Activated T-helper 1 cell treated with anti-CD3 and anti-CD28 coated beads, Interleukin-2, amount 50 U/mL, for 16 hours (primary cell): ENCODE results near the gene RICTOR.

Experiments used
- DNase-seq, 2 donors: peaks; one replicate each; pipeline ENCODE4 v3.0.0-alpha.2; 2020; ENCODE audit warnings: low read depth in 1 of 2, low spot score in 1 of 2

The RICTOR gene, protein sequence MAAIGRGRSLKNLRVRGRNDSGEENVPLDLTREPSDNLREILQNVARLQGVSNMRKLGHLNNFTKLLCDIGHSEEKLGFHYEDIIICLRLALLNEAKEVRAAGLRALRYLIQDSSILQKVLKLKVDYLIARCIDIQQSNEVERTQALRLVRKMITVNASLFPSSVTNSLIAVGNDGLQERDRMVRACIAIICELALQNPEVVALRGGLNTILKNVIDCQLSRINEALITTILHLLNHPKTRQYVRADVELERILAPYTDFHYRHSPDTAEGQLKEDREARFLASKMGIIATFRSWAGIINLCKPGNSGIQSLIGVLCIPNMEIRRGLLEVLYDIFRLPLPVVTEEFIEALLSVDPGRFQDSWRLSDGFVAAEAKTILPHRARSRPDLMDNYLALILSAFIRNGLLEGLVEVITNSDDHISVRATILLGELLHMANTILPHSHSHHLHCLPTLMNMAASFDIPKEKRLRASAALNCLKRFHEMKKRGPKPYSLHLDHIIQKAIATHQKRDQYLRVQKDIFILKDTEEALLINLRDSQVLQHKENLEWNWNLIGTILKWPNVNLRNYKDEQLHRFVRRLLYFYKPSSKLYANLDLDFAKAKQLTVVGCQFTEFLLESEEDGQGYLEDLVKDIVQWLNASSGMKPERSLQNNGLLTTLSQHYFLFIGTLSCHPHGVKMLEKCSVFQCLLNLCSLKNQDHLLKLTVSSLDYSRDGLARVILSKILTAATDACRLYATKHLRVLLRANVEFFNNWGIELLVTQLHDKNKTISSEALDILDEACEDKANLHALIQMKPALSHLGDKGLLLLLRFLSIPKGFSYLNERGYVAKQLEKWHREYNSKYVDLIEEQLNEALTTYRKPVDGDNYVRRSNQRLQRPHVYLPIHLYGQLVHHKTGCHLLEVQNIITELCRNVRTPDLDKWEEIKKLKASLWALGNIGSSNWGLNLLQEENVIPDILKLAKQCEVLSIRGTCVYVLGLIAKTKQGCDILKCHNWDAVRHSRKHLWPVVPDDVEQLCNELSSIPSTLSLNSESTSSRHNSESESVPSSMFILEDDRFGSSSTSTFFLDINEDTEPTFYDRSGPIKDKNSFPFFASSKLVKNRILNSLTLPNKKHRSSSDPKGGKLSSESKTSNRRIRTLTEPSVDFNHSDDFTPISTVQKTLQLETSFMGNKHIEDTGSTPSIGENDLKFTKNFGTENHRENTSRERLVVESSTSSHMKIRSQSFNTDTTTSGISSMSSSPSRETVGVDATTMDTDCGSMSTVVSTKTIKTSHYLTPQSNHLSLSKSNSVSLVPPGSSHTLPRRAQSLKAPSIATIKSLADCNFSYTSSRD (N-terminal part only)

DNA sequence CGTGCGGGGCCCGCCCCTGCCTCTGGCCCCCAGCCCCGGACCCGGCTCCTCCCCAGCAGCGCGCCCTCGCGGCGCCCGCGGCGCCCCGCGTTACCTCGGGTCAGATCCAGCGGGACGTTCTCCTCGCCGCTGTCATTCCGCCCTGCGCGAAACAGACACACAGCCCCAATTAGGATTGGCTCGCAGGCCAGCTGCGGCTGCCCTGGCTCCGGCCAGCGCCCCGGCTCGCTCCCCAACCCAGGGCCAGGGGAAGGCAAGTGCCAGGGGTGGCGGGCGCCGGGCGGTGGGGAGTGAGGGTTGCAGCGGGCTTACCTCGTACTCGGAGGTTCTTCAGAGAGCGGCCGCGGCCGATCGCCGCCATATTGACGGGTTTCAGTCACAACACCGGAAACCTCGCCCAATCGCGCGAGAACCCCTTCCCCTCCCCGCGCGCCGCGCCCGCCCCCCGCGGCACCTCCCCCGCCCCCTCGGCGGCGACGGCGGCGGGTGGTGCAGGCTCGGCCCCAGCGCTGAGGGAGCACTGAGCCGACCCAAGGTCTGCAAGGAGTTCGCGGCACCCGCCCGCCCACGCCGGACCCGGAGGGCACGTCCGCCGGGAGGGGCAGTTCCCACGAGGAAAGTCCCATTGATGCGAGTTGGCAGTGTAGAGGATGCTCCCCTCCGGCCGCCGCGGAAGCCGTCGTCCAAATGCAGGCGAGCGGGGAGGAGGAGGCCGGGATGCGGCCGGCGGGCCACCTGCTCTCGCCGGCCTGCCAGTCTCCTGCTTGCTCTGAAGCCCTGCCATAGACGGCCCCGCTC is at the start of gene RICTOR:
TSS of gene RICTOR (minus strand) at position 383 of the 798 bp plus-strand sequence. CDS start at position 361, 22 bp downstream.
- DNase-seq, result peak; percentile 82 to 85

DNA sequence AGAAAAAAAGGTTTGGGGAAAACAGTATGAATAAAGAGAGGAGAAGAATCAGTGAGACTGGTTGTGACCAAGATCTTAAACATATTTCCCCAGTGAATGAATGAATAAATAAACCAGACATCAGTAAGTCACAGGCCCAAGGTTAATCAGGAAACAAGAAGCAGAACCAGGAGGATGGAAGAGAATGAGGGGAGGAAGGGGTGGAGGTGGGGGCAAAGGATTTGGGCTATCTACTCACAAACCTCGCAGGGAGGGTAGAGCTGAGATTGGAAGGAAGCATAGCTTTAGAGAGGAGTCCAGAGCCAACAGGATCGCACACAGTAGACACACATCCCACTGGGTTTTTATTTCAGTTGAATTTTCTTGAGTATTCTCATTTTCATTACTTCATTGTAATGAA is 47.7 kb upstream of the RICTOR start:
- DNase-seq, result no peak

DNA sequence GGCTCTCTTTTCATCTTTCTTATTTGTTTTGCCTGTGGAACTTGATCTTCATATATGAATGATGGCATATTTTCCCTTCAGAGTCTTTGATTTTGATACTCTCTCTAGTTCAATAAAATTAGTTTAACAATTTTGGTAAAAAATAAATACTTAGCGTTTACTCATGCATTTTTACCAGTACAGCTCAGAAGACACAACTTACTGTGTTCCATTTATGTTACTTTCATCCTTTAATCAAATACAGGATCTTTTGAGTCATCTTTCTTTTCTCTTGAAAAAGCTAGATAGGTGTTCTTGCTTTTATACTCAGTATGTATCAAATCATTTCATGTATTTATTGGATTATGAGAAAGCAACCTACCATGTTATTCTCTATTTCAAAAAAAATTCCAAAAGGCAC is 47.1 kb upstream of the RICTOR start:
- DNase-seq, result no peak

DNA sequence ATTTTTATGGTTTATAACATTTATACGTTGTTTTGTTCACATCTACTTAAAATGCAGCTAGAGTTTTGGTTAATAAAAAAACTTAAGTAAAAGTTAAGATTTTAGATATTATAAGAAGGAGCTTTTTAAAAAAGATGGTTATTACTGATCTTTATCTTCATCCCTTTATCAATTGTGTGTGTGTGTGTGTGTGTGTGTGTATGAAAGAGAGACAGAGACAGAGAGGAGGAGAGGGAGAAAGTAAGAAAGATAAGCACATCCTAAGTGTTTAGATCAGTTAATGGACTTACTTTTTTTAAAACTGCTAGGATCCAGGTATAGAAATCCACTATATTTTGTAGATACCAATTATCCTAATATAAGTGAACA is 45.8 kb upstream of the RICTOR start:
- DNase-seq, result no peak

DNA sequence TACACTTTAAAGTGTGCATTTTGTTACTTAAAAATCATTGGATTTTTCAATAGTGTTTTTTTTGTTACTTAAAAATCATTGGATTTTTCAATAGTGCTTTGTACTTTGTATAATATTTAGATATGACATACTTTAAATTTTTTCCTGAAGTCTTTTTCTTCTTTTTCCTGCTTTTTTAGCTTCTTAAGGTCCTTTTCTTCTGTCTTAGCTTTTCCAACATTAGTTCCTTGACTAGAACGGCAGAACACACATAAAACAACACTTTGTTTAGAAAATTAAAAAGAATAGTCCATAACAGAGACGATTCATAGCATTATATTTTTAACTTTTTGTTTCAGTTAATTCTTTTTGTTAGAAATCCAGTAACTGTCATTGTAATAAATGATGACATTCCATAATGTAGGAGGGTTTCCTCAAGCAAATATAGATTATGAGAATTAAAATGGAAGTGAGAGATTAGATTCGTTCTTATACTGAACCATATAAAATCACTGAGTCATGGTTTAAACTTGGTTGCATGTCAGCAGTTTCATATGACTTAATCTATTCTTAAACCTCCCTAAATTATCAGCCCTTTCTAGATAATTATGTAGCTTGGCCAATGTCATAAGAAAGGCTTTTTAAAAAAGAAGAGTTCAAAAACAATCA is 45.3 kb upstream of the RICTOR start:
- no peak for DNase-seq

DNA sequence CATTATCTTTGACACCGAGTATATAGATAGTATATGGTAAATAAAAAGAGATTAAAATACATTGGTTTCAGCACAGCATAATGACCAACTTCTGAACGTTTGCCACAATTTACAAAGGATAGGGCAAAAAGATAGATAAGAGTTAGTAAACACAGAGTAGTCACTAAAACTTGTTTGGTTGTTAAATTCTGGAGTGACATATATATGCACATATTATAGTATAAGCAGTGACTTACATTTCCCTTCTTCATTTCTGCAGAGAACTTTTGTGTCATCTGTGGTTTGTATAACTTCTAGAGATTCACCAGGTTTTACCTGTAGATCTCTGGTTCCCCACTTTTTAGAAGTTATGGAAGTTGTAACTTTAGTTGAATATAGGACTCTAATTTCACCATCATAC is 44.4 kb upstream of the RICTOR start:
- no peak for DNase-seq

DNA sequence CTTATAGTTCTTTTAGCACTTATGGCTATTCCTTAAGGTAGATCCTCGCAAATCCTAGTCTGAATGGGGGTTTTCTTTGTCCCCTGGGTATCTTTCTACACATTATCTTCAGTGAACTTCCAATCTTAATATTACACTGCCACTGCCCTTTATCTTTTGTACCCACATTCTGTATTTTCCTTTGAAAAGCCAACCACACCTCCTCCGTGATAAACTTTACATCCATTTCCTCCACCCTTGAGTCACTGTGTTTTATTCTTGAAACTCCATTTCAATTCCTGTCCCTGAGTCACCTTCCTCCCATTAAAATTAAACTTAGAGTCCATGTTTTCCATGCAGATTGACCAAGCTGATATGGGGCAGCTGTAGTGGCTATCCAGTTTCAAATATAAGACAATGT is 43.2 kb upstream of the RICTOR start:
- DNase-seq, result no peak

DNA sequence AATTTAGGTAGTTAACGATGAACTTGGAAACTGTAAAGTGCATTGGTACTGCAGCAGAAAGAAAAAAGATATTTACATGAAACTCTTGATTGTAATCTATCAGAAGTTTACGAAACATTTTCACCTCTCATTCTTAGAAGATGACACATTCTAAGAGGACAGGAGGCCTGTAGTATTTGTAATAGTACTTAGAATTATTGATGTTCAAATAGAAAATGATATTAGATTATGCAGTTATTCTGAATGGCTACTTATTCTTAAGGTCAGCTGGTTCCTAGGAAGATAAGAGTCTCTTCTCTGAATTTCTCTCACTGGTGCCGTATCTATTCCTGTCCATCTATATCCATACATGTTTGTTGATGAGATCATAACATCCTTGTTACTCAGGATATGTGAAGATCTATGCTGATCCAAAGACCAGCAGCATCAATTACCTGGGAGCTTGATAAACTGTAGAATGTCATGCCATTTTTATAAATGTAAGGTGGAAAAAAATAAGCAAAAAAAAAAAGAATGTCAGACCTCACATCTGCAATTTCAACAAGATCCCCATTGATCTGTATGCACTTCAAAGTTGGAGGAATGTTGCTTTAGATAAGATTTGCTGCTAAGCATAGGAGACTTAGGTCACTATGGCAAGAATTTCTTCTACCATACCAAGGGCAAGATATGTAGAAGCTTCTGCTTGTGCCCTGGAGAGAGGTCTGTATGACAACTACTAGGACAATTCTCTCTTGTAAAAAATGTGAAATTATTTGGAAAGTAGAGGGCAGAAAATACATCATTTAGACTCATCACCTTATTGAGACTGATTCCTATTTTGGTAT is 42.4 kb upstream of the RICTOR start:
- no peak for DNase-seq

DNA sequence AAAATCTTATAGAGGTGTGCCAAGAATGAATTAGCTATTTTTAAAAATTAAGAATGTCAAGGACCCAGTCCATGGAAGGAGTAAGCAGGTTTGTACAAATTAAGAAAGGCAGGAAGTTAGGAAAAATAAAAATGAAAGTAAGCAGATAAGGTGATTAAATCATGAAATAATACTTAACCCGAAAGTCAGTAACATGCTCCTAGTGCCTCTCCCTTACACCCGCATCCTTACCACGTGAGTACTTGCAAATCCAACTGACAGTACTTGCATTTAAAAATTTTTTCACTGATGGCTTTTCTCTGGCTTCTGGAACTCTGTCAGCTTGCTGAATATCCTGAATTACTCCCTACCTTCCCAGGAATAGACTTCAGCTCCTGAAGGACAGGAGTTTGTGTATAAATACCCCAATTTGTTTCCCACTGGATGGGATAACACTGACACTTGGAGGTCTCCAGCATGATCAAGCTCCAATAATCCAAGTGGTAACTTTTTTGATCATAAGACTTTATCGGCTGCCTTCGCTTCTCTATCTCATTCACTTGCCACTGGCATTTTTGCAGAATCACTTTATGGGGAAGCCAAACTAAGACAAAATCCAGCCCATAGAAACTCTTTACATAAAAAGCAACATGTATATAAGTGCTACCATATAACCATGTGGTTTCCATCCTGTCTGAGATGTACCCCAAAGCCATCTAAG is 41.6 kb upstream of the RICTOR start:
- DNase-seq, result no peak

DNA sequence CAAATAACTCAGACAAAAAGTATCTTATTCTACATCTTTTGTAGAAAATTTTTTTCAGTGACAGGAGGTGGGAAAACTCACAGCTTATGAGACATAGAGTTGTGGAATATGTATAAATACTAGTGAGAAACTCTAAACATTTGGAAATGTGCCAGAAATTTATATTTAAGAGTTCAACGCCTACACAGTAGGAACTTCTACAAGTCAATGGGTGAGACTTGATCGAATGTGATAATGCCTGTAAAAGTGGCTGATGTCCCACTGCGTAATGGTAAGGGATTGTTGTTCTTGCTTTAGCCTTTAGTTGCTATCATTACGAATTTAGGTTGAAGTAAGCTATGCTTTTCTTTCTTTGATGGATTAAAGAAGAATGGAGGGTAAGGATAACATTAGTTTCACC is 40.0 kb upstream of the RICTOR start:
- DNase-seq, result no peak

DNA sequence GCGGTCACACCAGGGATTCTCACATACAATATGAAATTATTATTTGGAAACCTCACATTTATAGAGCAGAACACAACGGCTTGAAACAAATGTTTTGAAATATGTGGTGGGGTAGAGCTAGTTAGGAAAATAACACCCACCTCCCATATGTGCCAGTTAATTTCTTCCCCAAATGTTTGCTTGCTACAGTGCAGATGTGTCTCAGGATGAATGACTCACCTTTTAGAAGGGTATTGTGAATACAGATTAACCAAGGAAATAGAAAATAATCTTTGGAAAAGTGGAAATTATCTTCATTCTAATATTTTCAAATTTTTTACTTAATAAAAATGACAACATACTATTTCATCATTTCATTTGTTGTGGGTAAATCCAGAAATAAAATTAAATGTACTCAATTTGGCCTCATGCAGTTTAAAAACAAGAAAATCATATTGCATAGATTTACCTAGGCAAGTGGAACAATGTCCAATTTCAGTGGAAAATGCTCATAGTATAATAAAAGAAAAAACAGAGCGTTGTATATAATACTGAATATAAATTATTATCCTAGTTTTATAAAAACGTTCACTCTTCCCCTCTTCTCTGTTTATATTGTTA is 39.3 kb upstream of the RICTOR start:
- no peak for DNase-seq

DNA sequence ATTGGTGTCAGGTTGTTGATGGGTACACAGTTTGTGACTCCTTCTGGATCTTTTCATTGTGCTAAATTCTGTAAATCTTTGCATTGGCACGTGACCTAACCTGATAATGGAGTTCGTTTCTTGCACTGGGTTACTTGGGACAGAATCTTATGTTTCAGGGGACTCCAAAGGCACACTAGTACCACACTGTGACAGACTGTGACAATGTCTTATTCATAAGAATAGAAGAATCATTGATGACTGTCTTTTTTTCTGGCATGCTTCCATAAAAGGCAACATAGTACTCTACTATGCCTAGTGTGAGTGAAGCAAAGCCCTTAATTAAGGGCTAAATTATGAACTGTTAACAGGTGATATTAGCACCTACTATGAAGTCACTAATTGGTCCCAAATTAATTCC is 35.4 kb upstream of the RICTOR start:
- no peak for DNase-seq

DNA sequence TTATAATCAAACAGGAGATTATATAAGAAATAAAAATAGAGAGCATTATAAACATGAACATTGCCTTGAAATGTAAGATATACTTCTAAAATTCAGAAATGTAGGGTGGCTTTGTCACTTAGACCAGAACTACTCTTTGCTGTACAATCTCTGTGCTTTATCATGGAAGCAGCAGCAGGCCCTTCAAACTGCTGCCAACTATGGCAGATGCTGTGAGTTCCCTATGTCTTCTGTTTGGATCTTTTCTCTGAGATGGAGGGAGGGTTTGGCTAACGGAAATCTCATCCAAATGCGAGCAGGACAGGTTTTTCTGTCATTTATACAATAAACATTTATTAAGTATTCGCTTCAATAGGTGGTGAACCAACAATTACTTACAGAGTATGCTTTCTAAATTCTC is 34.8 kb upstream of the RICTOR start:
- no peak for DNase-seq

DNA sequence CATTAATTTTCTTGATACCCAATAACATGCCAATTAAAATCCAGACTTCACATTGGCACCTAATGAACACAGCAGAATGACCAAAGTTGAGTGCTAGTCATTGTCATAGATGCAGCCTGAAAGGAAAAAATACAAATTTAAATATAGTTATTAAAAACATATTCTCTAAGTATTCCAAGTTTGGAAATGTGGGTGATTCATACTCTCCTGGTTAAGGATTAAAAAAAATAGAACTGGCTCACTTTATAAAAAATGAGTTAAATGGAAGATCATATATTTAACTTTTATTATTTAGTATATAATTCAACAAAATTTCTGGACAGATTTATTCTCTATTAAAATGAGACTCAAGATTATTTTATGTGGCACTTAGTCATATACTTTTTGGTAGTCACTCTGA is 33.2 kb upstream of the RICTOR start:
- DNase-seq, result no peak

DNA sequence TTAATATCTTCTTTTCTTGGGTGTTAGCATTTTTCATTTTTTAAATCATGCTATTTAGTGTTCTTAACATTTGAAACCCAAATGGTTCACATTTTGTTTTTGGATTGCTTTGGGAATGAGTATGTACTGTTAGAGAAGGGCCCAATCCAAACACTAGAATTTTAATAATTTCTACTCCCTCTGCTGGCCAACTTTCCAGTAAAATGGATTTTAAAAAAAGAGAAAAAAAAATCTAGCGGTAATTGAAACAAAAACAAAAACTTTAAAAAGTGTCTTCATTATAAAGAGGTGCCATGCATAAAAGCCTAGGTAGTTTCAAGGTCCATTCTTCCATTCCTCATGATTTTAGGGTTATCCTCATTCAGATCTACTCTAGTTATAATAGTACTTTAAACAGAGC is 32.1 kb upstream of the RICTOR start:
- no peak for DNase-seq

DNA sequence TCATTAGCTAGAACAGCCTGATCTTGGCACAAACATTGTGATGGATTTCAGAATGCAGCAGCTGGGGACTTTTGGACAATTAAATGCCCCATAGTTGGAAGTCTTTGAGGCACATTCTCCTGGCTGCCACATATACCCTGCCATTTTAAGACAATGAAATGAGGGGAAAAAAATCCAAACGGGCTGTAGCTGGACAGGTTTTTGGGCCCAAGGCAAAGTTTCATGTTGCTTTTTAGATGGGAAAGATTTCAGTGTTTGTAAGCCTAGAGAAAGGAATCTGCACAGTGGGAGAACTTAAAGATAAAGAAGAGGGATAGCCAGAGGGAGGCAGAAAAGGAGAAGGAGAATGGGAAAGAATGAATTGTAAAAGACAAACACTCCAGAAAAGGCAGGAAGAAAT is 30.0 kb upstream of the RICTOR start:
- DNase-seq, result no peak

DNA sequence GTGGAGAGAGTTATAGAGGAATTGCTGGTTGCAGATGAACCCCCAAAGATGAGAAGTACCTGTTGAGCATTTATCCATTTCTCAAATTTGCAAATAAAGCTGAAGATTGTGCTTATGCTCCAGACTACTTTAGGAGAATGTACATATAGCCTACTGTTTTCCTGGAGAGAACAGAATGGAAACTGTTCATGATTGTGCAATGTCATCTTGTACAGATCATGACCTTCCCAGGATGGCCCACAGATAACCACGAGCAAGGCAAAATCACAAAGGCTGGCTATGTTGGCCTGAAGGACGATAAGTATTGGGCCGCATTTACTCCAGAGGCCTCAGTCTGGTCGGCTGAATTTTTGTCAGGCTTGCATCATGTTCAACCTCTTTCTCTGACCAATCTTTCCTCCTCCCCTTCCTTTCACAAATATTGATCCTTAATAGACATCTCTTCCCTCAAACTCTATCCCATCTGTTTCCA is 28.5 kb upstream of the RICTOR start:
- no peak for DNase-seq

DNA sequence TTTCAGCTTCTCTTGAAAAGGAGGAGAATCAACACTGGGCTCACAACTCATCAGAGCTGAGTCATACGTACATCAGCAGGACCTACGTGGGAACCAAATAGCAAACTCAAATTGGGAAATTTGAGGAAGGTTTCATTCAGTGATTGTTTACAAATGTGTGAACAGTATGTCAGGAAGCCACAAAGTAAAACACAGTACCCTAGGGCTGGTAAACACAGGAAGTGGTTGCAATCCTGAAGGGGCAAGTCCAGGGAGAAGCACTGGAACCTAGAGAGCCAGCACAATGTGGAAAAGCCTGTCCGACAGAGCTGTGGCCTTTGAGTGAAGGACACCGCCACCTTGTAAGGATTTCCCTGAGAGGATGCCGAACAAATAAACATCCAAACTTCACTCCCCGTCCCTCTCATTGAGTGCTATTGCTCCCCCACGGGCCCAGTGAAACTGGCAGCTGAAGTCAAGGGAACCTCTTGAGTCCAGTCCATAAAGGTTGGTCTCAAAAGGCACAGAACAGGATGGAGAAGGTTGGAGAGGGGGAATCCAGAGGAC is 26.7 kb upstream of the RICTOR start:
- no peak for DNase-seq
